Caco-2 (cell line): ENCODE results near the gene CHRNB2. TPM values are rescaled to one million over a fixed set of nuclear protein-coding genes. Genes with fewer than 3 reads are reported as not detected.

ENCODE experiments used
- BruUV-seq: library from RNA; stranded (reverse); fragments of 400-500 nt; replicated peaks from 2 replicates; lab custom pipeline; 2021; lab: Mats Ljungman, UMichigan
- CTCF ChIA-PET: fragments of 300-600 bp; sonication (Branson Sonifier 250); formaldehyde crosslinking; loops from one replicate; lab custom pipeline; 2022; ENCODE audit warnings: antibody characterized with exemption; lab: Charles Lee
- POLR2A ChIA-PET: fragments of 300-600 bp; sonication (Branson Sonifier 250); formaldehyde crosslinking; loops from one replicate; lab custom pipeline; 2022; ENCODE audit warnings: antibody characterized with exemption; lab: Charles Lee
- DNase-seq, 2 experiments: peaks; one replicate each; pipeline versions ENCODE4 v3.0.0 to v3.0.0-alpha.2; 2020 to 2022
- H3K27me3 ChIP-seq: replicated peaks from 2 replicates; pipeline ENCODE4 v1.6.0; 2011; ENCODE audit warnings: low read length; ENCODE audit not compliant: control insufficient read depth, insufficient read depth
- H3K36me3 ChIP-seq: 2 replicates; pipeline ENCODE4 v1.5.1; 2011; ENCODE audit warnings: low read length; ENCODE audit not compliant: control insufficient read depth, insufficient read depth
- H3K4me1 ChIP-seq: fragments of 250-450 bp; sonication (Bioruptor Pico); 2 replicates; pipeline ENCODE4 v1.5.1; 2020; ENCODE audit warnings: mild to moderate bottlenecking
- H3K4me3 ChIP-seq: 2 replicates; pipeline ENCODE4 v1.5.1; 2011; ENCODE audit warnings: low read depth, mild to moderate bottlenecking, control low read depth, low read length
- H3K9me3 ChIP-seq: fragments of 250-450 bp; sonication (Bioruptor Pico); 2 replicates; pipeline ENCODE4 v1.5.1; 2020; ENCODE audit warnings: mild to moderate bottlenecking, moderate library complexity
- H3K27ac Mint-ChIP-seq: one replicate; pipeline ENCODE4 v1.8.0; 2022; ENCODE audit warnings: mixed read lengths; ENCODE audit not compliant: unreplicated experiment
- H3K27me3 Mint-ChIP-seq: one replicate; pipeline ENCODE4 v1.8.0; 2022; ENCODE audit warnings: mixed read lengths; ENCODE audit not compliant: insufficient read depth, unreplicated experiment
- H3K36me3 Mint-ChIP-seq: one replicate; pipeline ENCODE4 v1.8.0; 2022; ENCODE audit warnings: mild to moderate bottlenecking, mixed read lengths; ENCODE audit not compliant: insufficient read depth, unreplicated experiment
- H3K4me1 Mint-ChIP-seq: one replicate; pipeline ENCODE4 v1.8.0; 2022; ENCODE audit warnings: low read depth, mixed read lengths; ENCODE audit not compliant: unreplicated experiment
- H3K4me3 Mint-ChIP-seq: one replicate; pipeline ENCODE4 v1.8.0; 2022; ENCODE audit warnings: mild to moderate bottlenecking, moderate library complexity, mixed read lengths; ENCODE audit not compliant: unreplicated experiment
- H3K9me3 Mint-ChIP-seq: one replicate; pipeline ENCODE4 v1.8.0; 2022; ENCODE audit warnings: mixed read lengths; ENCODE audit not compliant: unreplicated experiment
- CTCF ChIP-seq, 2 experiments: fragments of 200-600 bp in 1 of 2; IDR thresholded peaks; 1 replicate in 1 of 2; 2 replicates in 1 of 2; pipeline versions ENCODE4 v1.5.1 to v1.8.0; 2011 to 2022; ENCODE audit warnings: antibody characterized with exemption in 1 of 2, control low read depth in 1 of 2, inconsistent platforms in 1 of 2, low read depth in 1 of 2, low read length in 1 of 2, mild to moderate bottlenecking in 1 of 2, moderate library complexity in 1 of 2; ENCODE audit not compliant: insufficient read depth in 1 of 2, severe bottlenecking in 1 of 2, unreplicated experiment in 1 of 2
- intact Hi-C: fragments of 100-400 bp; cut with micrococcal nuclease; formaldehyde crosslinking; loops from one replicate; pipeline ENCODE4 v1.10.0; 2022; ENCODE audit not compliant: unreplicated experiment
- total RNA-seq: library from RNA; stranded (reverse); gene quantifications from 2 replicates; pipeline ENCODE4 v1.2.3, GENCODE V29; 2022

Gene CHRNB2
- total RNA-seq, 1 experiment from 2014 or later: 0.09 TPM

GRCh38 chr1:154620751-154621150 is 53.2 kb downstream of the CHRNB2 start:
- Mint-ChIP-seq H3K4me1 (peaks cover 9% of the 10 kb centered on the region), H3K27me3 (no peaks in the 10 kb centered on the region), H3K4me3 (no peak overlapping the region), H3K36me3 (peaks cover 5% of the 10 kb centered on the region), H3K9me3 (no peaks in the 10 kb centered on the region), H3K27ac (no peak overlapping the region)
- Histone ChIP-seq H3K9me3 (no peaks in the 10 kb centered on the region), H3K4me3 (no peak overlapping the region), H3K4me1 (peaks cover 20% of the 10 kb centered on the region), H3K27me3 (no peaks in the 10 kb centered on the region), H3K36me3 (0 out of 2 replicates have a peak, but pooled peaks cover 1% of the 10 kb centered on the region)
- intact Hi-C loops: no loop called here
- POLR2A ChIA-PET: no interaction called here
- no TSS peak for BruUV-seq
- no peak for TF ChIP-seq CTCF (IDR thresholded peaks at IDR 0.05; ENCODE audit: insufficient read depth in 1 of 2, low read depth in 1 of 2, low read length in 1 of 2, severe bottlenecking in 1 of 2, unreplicated experiment in 1 of 2)
- CTCF ChIA-PET: no interaction called here
- no peak for DNase-seq

GRCh38 chr1:154621875-154622274 is 54.3 kb downstream of the CHRNB2 start:
- H3K4me3 Mint-ChIP-seq: no peak overlapping the region
- no peak for DNase-seq
- peaks cover 7% of the 10 kb centered on the region for H3K4me1 Mint-ChIP-seq
- H3K27me3 ChIP-seq: no peaks in the 10 kb centered on the region
- H3K4me1 ChIP-seq: peaks cover 16% of the 10 kb centered on the region
- intact Hi-C loops: no loop called here
- no peak for TF ChIP-seq CTCF (IDR thresholded peaks at IDR 0.05; ENCODE audit: insufficient read depth in 1 of 2, low read depth in 1 of 2, low read length in 1 of 2, severe bottlenecking in 1 of 2, unreplicated experiment in 1 of 2)
- H3K36me3 ChIP-seq: 0 out of 2 replicates have a peak, but pooled peaks cover 1% of the 10 kb centered on the region
- BruUV-seq: no TSS peak
- no peaks in the 10 kb centered on the region for H3K9me3 ChIP-seq
- no peaks in the 10 kb centered on the region for H3K9me3 Mint-ChIP-seq
- ChIA-PET CTCF (no interaction called here), POLR2A (no interaction called here)
- no peak overlapping the region for H3K4me3 ChIP-seq
- no peak overlapping the region for H3K27ac Mint-ChIP-seq
- peaks cover 5% of the 10 kb centered on the region for H3K36me3 Mint-ChIP-seq
- H3K27me3 Mint-ChIP-seq: no peaks in the 10 kb centered on the region

GRCh38 chr1:154622503-154623039 is 55.0 kb downstream of the CHRNB2 start:
- no TSS peak for BruUV-seq
- Mint-ChIP-seq H3K9me3 (no peaks in the 10 kb centered on the region), H3K27ac (no peak overlapping the region), H3K4me1 (peaks cover 10% of the 10 kb centered on the region), H3K4me3 (no peak overlapping the region), H3K27me3 (no peaks in the 10 kb centered on the region), H3K36me3 (peaks cover 5% of the 10 kb centered on the region)
- POLR2A ChIA-PET: no interaction called here
- H3K36me3 ChIP-seq: 0 out of 2 replicates have a peak, but pooled peaks cover 1% of the 10 kb centered on the region
- H3K9me3 ChIP-seq: no peaks in the 10 kb centered on the region
- no peaks in the 10 kb centered on the region for H3K27me3 ChIP-seq
- peaks cover 10% of the 10 kb centered on the region for H3K4me1 ChIP-seq
- H3K4me3 ChIP-seq: no peak overlapping the region
- intact Hi-C loops: no loop called here
- DNase-seq: no peak
- CTCF ChIA-PET: no interaction called here
- no peak for TF ChIP-seq CTCF (IDR thresholded peaks at IDR 0.05; ENCODE audit: insufficient read depth in 1 of 2, low read depth in 1 of 2, low read length in 1 of 2, severe bottlenecking in 1 of 2, unreplicated experiment in 1 of 2)
